Heart left ventricle (tissue), 13 donors: ENCODE measurements around the gene OPCML.

Experiments used
- CTCF ChIP-seq, 12 donors: fragments of 200-600 bp; sonication (generic) in 4 of 12; IDR thresholded peaks; one replicate each; pipeline versions ENCODE4 v1.5.0 to v1.8.0; 2018 to 2022; ENCODE audit warnings: antibody characterized with exemption in 12 of 12, mild to moderate bottlenecking in 5 of 12
- POLR2A ChIP-seq, 2 donors: fragments of 450-650 bp; IDR thresholded peaks; one replicate each; pipeline ENCODE4 v1.6.1; 2017; ENCODE audit warnings: antibody characterized with exemption in 2 of 2, mild to moderate bottlenecking in 2 of 2, moderate library complexity in 2 of 2
- donor health status: ischemic (EF 13 %, LVEDD 7.1; RV severe dilation, severe dysfunction).
- donor health status: DM: no; HTN: yes; CAD: no.
- donor health status: DM: no; HTN: no; CAD: no.
- donor health status: ischemic (EF 25% LVEDD 6.9; RV normal size, moderate dysfunction).
- donor health status: ischemic (EF 25% LVEDD 5.7; RV mildly dilated, moderate dysfunction).
- donor health status: ischemic (EF 35%, LVEDD 5.7; RV mildly dilated, moderate dysfunction).
- donor health status: nonischemic (EF 11% LVEDD 7.7; RV severe dilation, severe dysfunction).
- donor health status: DM: yes; HTN: yes; CAD: no.
- donor health status: PGD.
- donor health status: ischemic (EF 29% LVEDD 5.4; RV normal size, mild dysfunction).
- donor health status: nonischemic (EF 23%, LVEDD 6.1; RV moderate dilation, normal function).

- TF ChIP-seq POLR2A (IDR thresholded peaks at IDR 0.05) (no peak), CTCF (IDR thresholded peaks at IDR 0.05) (no peak)
These were observed 129.8 kb downstream of the OPCML start for GRCh38 chr11:133402551-133402950.
